ENCODE results near the gene DAG1. TPM values are rescaled to one million over a fixed set of nuclear protein-coding genes. Genes with fewer than 3 reads are reported as not detected.

DAG1 gene
- total RNA-seq, 1 experiment from 2014 or later, result 40.3 TPM

DNA sequence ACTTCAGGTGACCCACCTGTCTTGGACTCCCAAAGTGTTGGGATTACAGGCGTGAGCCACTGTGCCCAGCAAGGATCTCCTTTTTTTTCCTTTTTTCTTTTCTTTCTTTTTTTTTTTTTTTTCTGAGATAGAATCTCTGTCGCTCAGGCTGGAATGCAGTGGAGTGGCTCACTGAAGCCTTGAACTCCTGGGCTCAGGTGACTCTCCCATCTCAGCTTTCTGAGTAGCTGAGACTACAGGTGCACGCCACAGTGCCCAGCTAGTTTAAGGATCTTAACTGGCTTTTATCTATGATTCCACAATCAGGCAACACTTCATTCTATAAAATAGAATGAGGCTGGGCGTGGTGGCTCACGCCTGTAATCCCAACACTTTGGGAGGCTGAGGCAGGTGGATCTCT lies 24.7 kb upstream of the DAG1 start:
- no peak for DNase-seq (ENCODE audit: unreplicated experiment)
- H3K27me3 Mint-ChIP-seq (ENCODE audit: insufficient read depth, unreplicated experiment), result no peaks in the 10 kb centered on the region
- no peaks in the 10 kb centered on the region for H3K9me3 Mint-ChIP-seq (ENCODE audit: unreplicated experiment)
- peaks cover 7% of the 10 kb centered on the region for H3K4me1 Mint-ChIP-seq (ENCODE audit: insufficient read depth, unreplicated experiment)
- no peak overlapping the region for H3K4me3 Mint-ChIP-seq (ENCODE audit: unreplicated experiment)
- ChIA-PET CTCF (interaction anchor here (0.9 to 2.2 kb wide), 2 partner anchors 78 to 105 kb away, joined by 4 to 7 read pairs; partner anchors contain the start of gene USP4), POLR2A (interaction anchor here (0.7 to 3.0 kb wide), 7 partner anchors 16 to 106 kb away, joined by 3 to 21 read pairs (median 4); partner anchors contain the start of genes DAG1, NICN1, RHOA and TCTA)
- TF ChIP-seq, protein P1, sequence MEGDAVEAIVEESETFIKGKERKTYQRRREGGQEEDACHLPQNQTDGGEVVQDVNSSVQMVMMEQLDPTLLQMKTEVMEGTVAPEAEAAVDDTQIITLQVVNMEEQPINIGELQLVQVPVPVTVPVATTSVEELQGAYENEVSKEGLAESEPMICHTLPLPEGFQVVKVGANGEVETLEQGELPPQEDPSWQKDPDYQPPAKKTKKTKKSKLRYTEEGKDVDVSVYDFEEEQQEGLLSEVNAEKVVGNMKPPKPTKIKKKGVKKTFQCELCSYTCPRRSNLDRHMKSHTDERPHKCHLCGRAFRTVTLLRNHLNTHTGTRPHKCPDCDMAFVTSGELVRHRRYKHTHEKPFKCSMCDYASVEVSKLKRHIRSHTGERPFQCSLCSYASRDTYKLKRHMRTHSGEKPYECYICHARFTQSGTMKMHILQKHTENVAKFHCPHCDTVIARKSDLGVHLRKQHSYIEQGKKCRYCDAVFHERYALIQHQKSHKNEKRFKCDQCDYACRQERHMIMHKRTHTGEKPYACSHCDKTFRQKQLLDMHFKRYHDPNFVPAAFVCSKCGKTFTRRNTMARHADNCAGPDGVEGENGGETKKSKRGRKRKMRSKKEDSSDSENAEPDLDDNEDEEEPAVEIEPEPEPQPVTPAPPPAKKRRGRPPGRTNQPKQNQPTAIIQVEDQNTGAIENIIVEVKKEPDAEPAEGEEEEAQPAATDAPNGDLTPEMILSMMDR (IDR thresholded peaks at IDR 0.05; ENCODE audit: unreplicated experiment), result no peak
- H3K27ac Mint-ChIP-seq (ENCODE audit: low read depth, unreplicated experiment), result no peak overlapping the region
- H3K36me3 Mint-ChIP-seq (ENCODE audit: insufficient read depth, unreplicated experiment), result peaks cover 10% of the 10 kb centered on the region
- intact Hi-C loops (cut with micrococcal nuclease), result no loop called here
- no TSS peak for BruUV-seq (replicated peaks)

DNA sequence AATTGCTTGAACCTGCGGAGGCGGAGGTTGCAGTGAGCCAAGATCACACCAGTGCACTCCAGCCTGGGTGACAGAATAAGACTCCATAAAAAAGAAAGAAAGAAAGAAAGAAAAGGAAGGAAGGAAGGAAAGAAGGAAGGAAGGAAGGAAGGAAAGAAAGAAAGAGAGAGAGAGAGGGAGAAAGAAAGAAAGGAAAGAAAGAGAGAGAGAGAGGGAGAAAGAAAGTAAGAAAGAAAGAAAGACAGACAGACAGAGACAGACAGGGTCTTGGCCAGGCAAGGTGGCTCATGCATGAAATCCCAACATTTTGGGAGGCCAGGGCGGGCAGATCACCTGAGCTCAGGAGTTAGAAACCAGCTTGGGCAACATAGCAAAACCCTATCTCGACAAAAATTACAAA lies 16.4 kb upstream of the DAG1 start:
- peaks cover 10% of the 10 kb centered on the region for H3K36me3 Mint-ChIP-seq (ENCODE audit: insufficient read depth, unreplicated experiment)
- H3K4me3 Mint-ChIP-seq (ENCODE audit: unreplicated experiment), result no peak overlapping the region
- no peaks in the 10 kb centered on the region for H3K27me3 Mint-ChIP-seq (ENCODE audit: insufficient read depth, unreplicated experiment)
- H3K27ac Mint-ChIP-seq (ENCODE audit: low read depth, unreplicated experiment), result no peak overlapping the region
- TF ChIP-seq, protein P1 (IDR thresholded peaks at IDR 0.05; ENCODE audit: unreplicated experiment), result no peak
- BruUV-seq (replicated peaks), result no TSS peak
- DNase-seq (ENCODE audit: unreplicated experiment), result no peak
- ChIA-PET CTCF (interaction anchor here (0.6 to 1.0 kb wide), 3 partner anchors 32 to 294 kb away, joined by 3 read pairs; no protein-coding TSS in a partner anchor), POLR2A (interaction anchor here (0.8 to 3.7 kb wide), 2 partner anchors 9 to 17 kb away, joined by 4 to 24 read pairs; partner anchors contain the start of gene DAG1)
- intact Hi-C loops (cut with micrococcal nuclease), result loop anchor here (5.0 kb wide), 1 partner anchor 219 kb away; the partner anchor contains the start of gene APEH
- peaks cover 16% of the 10 kb centered on the region for H3K4me1 Mint-ChIP-seq (ENCODE audit: insufficient read depth, unreplicated experiment)
- H3K9me3 Mint-ChIP-seq (ENCODE audit: unreplicated experiment), result no peaks in the 10 kb centered on the region

GRCh38 chr3:49454458-49454857 lies 15.6 kb upstream of the DAG1 start:
- intact Hi-C loops (cut with micrococcal nuclease), result loop anchor here (5.0 kb wide), 1 partner anchor 218 kb away; the partner anchor contains the start of gene APEH
- H3K27ac Mint-ChIP-seq (ENCODE audit: low read depth, unreplicated experiment), result no peak overlapping the region

More at GRCh38 chr3:49454458-49454857, 15.6 kb upstream of the DAG1 start:
- Mint-ChIP-seq H3K27me3 (ENCODE audit: insufficient read depth, unreplicated experiment) (no peaks in the 10 kb centered on the region), H3K4me3 (ENCODE audit: unreplicated experiment) (no peak overlapping the region), H3K4me1 (ENCODE audit: insufficient read depth, unreplicated experiment) (peaks cover 10% of the 10 kb centered on the region), H3K36me3 (ENCODE audit: insufficient read depth, unreplicated experiment) (peaks cover 4% of the 10 kb centered on the region), H3K9me3 (ENCODE audit: unreplicated experiment) (no peaks in the 10 kb centered on the region)
- BruUV-seq (replicated peaks), result no TSS peak
- TF ChIP-seq, protein P1 (IDR thresholded peaks at IDR 0.05; ENCODE audit: unreplicated experiment), result no peak
- CTCF ChIA-PET, result interaction anchor here (0.6 to 1.7 kb wide), 6 partner anchors 10 to 259 kb away, joined by 3 to 4 read pairs (median 3); no protein-coding TSS in a partner anchor
- POLR2A ChIA-PET, result interaction anchor here (0.7 to 3.7 kb wide), 4 partner anchors 10 to 641 kb away, joined by 3 to 24 read pairs (median 4); partner anchors contain the start of gene DAG1
- peak; percentile 68 for DNase-seq (ENCODE audit: unreplicated experiment)
